H1 (cell line): ENCODE data around the gene ELANE. TPM values are rescaled to one million over a fixed set of nuclear protein-coding genes. Genes with fewer than 3 reads are reported as not detected.

Experiments
- CTCF ChIA-PET: fragments of 300-600 bp; sonication (Branson Sonifier 250); formaldehyde crosslinking; loops from one replicate; lab custom pipeline; 2021; ENCODE audit not compliant: partially characterized antibody; lab: Charles Lee
- POLR2A ChIA-PET: fragments of 300-600 bp; sonication (Branson Sonifier 250); formaldehyde crosslinking; loops from one replicate; lab custom pipeline; 2021; ENCODE audit warnings: inconsistent platforms; ENCODE audit not compliant: partially characterized antibody; lab: Charles Lee
- DNase-seq, 2 experiments: peaks; one replicate each; pipeline versions ENCODE4 v3.0.0 to v3.0.0-alpha.2; 2010 to 2022; ENCODE audit warnings: low spot score in 2 of 2, low read depth in 1 of 2, mixed read lengths in 1 of 2
- FAIRE-seq: peaks from 2 replicates; lab custom pipeline; 2011; peaks lifted over from hg19 to GRCh38; lab: Jason Lieb, UNC
- H2AFZ ChIP-seq: 2 replicates; pipeline ENCODE4 v1.8.1; 2012; ENCODE audit warnings: low read length, inconsistent platforms
- H2AK5ac ChIP-seq: 2 replicates; pipeline ENCODE4 v1.6.1; 2013; ENCODE audit warnings: low read depth, low read length
- H2BK120ac ChIP-seq: replicated peaks from 2 replicates; pipeline ENCODE3; 2013; ENCODE audit warnings: low read depth, low read length, inconsistent platforms
- H2BK12ac ChIP-seq: 2 replicates; pipeline ENCODE4 v1.6.1; 2013; ENCODE audit warnings: low read depth, low read length
- H2BK15ac ChIP-seq: 2 replicates; pipeline ENCODE4 v1.6.1; 2013; ENCODE audit warnings: low read length
- H2BK20ac ChIP-seq: 2 replicates; pipeline ENCODE4 v1.6.1; 2013; ENCODE audit warnings: low read length
- H2BK5ac ChIP-seq: 2 replicates; pipeline ENCODE4 v1.6.1; 2013; ENCODE audit warnings: low read depth, low read length
- H3K14ac ChIP-seq: 2 replicates; pipeline ENCODE4 v1.6.1; 2013; ENCODE audit warnings: inconsistent platforms; ENCODE audit not compliant: insufficient read length
- H3K18ac ChIP-seq: 2 replicates; pipeline ENCODE4 v1.6.1; 2013; ENCODE audit warnings: low read length; ENCODE audit errors: extremely low read depth
- H3K23ac ChIP-seq: 2 replicates; pipeline ENCODE4 v1.6.1; 2013; ENCODE audit warnings: inconsistent platforms; ENCODE audit not compliant: insufficient read length
- H3K23me2 ChIP-seq: 2 replicates; pipeline ENCODE4 v1.6.1; 2013; ENCODE audit warnings: low read depth, low read length
- H3K27ac ChIP-seq: 2 replicates; pipeline ENCODE4 v1.6.1; 2011; ENCODE audit warnings: low read depth, low read length, inconsistent platforms
- H3K27me3 ChIP-seq, 4 experiments: replicated peaks in 1 of 4; 1 replicate in 1 of 4; 2 replicates in 3 of 4; pipeline versions ENCODE4 v1.6.1 to v1.8.1; 2011 to 2013; ENCODE audit warnings: low read length in 3 of 4, mild to moderate bottlenecking in 3 of 4, inconsistent platforms in 2 of 4, mixed read lengths in 2 of 4, moderate library complexity in 1 of 4; ENCODE audit not compliant: control insufficient read depth in 3 of 4, insufficient read depth in 3 of 4; ENCODE audit errors: extremely low read depth in 1 of 4
- H3K36me3 ChIP-seq, 4 experiments: 2 replicates each; pipeline versions ENCODE4 v1.6.1 to v1.8.1; 2011 to 2013; ENCODE audit warnings: mild to moderate bottlenecking in 4 of 4, low read length in 3 of 4, moderate library complexity in 2 of 4, control low read depth in 1 of 4, inconsistent platforms in 1 of 4; ENCODE audit not compliant: insufficient read depth in 4 of 4, control insufficient read depth in 2 of 4
- H3K4ac ChIP-seq: replicated peaks from 2 replicates; pipeline ENCODE3; 2013; ENCODE audit warnings: low read length, low read depth, mixed read lengths, inconsistent platforms; ENCODE audit not compliant: insufficient read length
- H3K4me1 ChIP-seq, 4 experiments: replicated peaks in 1 of 4; 1 replicate in 1 of 4; 2 replicates in 3 of 4; pipeline versions ENCODE4 v1.6.1 to v1.8.1; 2011 to 2013; ENCODE audit warnings: low read length in 3 of 4, inconsistent platforms in 2 of 4, mixed read lengths in 1 of 4; ENCODE audit not compliant: insufficient read depth in 4 of 4, control insufficient read depth in 3 of 4
- H3K4me2 ChIP-seq, 2 experiments: 2 replicates each; pipeline versions ENCODE4 v1.6.1 to v1.8.1; 2011 to 2013; ENCODE audit warnings: low read depth in 2 of 2, low read length in 2 of 2, control low read depth in 1 of 2, inconsistent platforms in 1 of 2, mild to moderate bottlenecking in 1 of 2; ENCODE audit not compliant: insufficient read depth in 1 of 2
- H3K4me3 ChIP-seq, 4 experiments: fragments of 200-600, 300-600 bp in 1 of 4; sonication (generic), shearing (Covaris generic), sonication (Bioruptor Twin) in 1 of 4; 2 replicates each; pipeline versions ENCODE4 v1.5.1 to v1.8.1; 2011 to 2016; ENCODE audit warnings: low read length in 4 of 4, low read depth in 3 of 4, control low read depth in 2 of 4, inconsistent platforms in 2 of 4, mild to moderate bottlenecking in 2 of 4, mixed read lengths in 1 of 4, moderate library complexity in 1 of 4; ENCODE audit not compliant: insufficient read depth in 2 of 4; ENCODE audit errors: extremely low read depth in 1 of 4
- H3K56ac ChIP-seq: replicated peaks from 2 replicates; pipeline ENCODE3; 2013; ENCODE audit warnings: low read depth, mild to moderate bottlenecking, mixed read lengths, low read length, inconsistent platforms; ENCODE audit not compliant: insufficient read length
- H3K79me1 ChIP-seq: 2 replicates; pipeline ENCODE4 v1.6.1; 2013; ENCODE audit warnings: low read depth, low read length, control low read depth
- H3K79me2 ChIP-seq, 2 experiments: 2 replicates each; pipeline versions ENCODE4 v1.6.1 to v1.8.1; 2012 to 2013; ENCODE audit warnings: low read length in 2 of 2, mild to moderate bottlenecking in 2 of 2, inconsistent platforms in 1 of 2; ENCODE audit not compliant: insufficient read depth in 2 of 2, control insufficient read depth in 1 of 2
- H3K9ac ChIP-seq, 4 experiments: replicated peaks in 1 of 4; 1 replicate in 1 of 4; 2 replicates in 3 of 4; pipeline versions ENCODE4 v1.6.1 to v1.8.1; 2011 to 2013; ENCODE audit warnings: low read depth in 3 of 4, low read length in 3 of 4, control low read depth in 2 of 4, mild to moderate bottlenecking in 2 of 4, moderate library complexity in 2 of 4, inconsistent platforms in 1 of 4; ENCODE audit errors: extremely low read depth in 1 of 4
- H3K9me3 ChIP-seq, 2 experiments: 2 replicates each; pipeline versions ENCODE4 v1.6.1 to v1.8.1; 2012 to 2013; ENCODE audit warnings: mild to moderate bottlenecking in 2 of 2, moderate library complexity in 2 of 2, control low read depth in 1 of 2, inconsistent platforms in 1 of 2, low read depth in 1 of 2, low read length in 1 of 2, mixed read lengths in 1 of 2; ENCODE audit not compliant: insufficient read depth in 2 of 2
- H4K20me1 ChIP-seq, 2 experiments: replicated peaks in 1 of 2; 2 replicates each; pipeline versions ENCODE3 to v1.8.1; 2011 to 2013; ENCODE audit warnings: inconsistent platforms in 2 of 2, low read length in 2 of 2, mild to moderate bottlenecking in 1 of 2; ENCODE audit not compliant: insufficient read depth in 2 of 2, control insufficient read depth in 1 of 2
- H4K5ac ChIP-seq: 2 replicates; pipeline ENCODE4 v1.6.1; 2013; ENCODE audit warnings: low read length, low read depth, mixed read lengths, inconsistent platforms; ENCODE audit not compliant: insufficient read length
- H4K8ac ChIP-seq: 2 replicates; pipeline ENCODE4 v1.8.0; 2013; ENCODE audit warnings: mild to moderate bottlenecking, moderate library complexity, low read length, inconsistent platforms; ENCODE audit not compliant: insufficient read depth; ENCODE audit errors: extremely low read depth
- H4K91ac ChIP-seq: replicated peaks from 2 replicates; pipeline ENCODE3; 2013; ENCODE audit warnings: low read length, mixed read lengths, inconsistent platforms; ENCODE audit not compliant: insufficient read length
- ASH2L ChIP-seq: fragments of 200-600, 300-600 bp; sonication (generic); IDR thresholded peaks from one replicate; pipeline ENCODE4 v1.7.1; 2017; ENCODE audit warnings: low read length
- CTCF ChIP-seq, 3 experiments: IDR thresholded peaks; 1 replicate in 2 of 3; 2 replicates in 1 of 3; pipeline versions ENCODE4 v1.5.1 to v1.6.1; 2011; ENCODE audit warnings: low read length in 3 of 3, mild to moderate bottlenecking in 3 of 3, inconsistent platforms in 2 of 3, low read depth in 1 of 3, moderate library complexity in 1 of 3; ENCODE audit not compliant: insufficient read depth in 1 of 3; ENCODE audit errors: control extremely low read depth in 1 of 3
- JUND ChIP-seq: IDR thresholded peaks from 2 replicates; pipeline ENCODE4 v1.6.1; 2011; ENCODE audit warnings: mild to moderate bottlenecking, improper control_type of control experiment, low read length
- RAD21 ChIP-seq, 2 experiments: IDR thresholded peaks in 1 of 2; conservative IDR thresholded peaks in 1 of 2; 2 replicates each; pipeline ENCODE4 v1.6.1; 2011; ENCODE audit warnings: low read depth in 2 of 2, low read length in 2 of 2, improper control_type of control experiment in 1 of 2, inconsistent platforms in 1 of 2, mild to moderate bottlenecking in 1 of 2, moderate library complexity in 1 of 2
- TEAD4 ChIP-seq: IDR thresholded peaks from 2 replicates; pipeline ENCODE4 v1.6.1; 2012; ENCODE audit warnings: low read depth, low read length, inconsistent platforms, mixed read lengths
- WGBS, 2 experiments: shearing (Covaris generic) in 1 of 2; methylation state at CpG; one replicate each; pipeline versions ENCODE4 v1.1.6 to v1.1.7; 2013 to 2015; ENCODE audit warnings: low lambda C conversion rate in 2 of 2, mixed read lengths in 2 of 2, inconsistent platforms in 1 of 2, low coverage in 1 of 2, missing lambda C conversion rate in 1 of 2; ENCODE audit not compliant: insufficient replicate concordance in 2 of 2, insufficient coverage in 1 of 2, insufficient read length in 1 of 2; ENCODE audit errors: extremely low coverage in 1 of 2, missing lambda C conversion rate in 1 of 2; 5-methylcytosine and 5-hydroxymethylcytosine counted together
- polyA plus RNA-seq, 7 experiments: library from polyadenylated mRNA; depleted of rRNA in 3 of 7; stranded (reverse) in 5 of 7; unstranded in 2 of 7; fragments of >200 nt in 5 of 7; fragments of 200-250 nt in 2 of 7; gene quantifications; 1 replicate in 5 of 7; 2 replicates in 1 of 7; 4 replicates in 1 of 7; pipeline versions ENCODE4 v1.2.1 to v1.2.3, GENCODE V29; 2011 to 2013; ENCODE audit warnings: missing spikeins in 2 of 7, mixed read lengths in 2 of 7
- total RNA-seq: library from RNA; stranded (reverse); fragmentation: NEBNext Ultra II Directional; extraction: Animal tissue kit (Norgen Biotek cat#: 25700); gene quantifications from 2 replicates; pipeline ENCODE4 v1.2.1, GENCODE V29; 2021

ELANE gene
- total and polyA plus RNA-seq, 2 of the 8 experiments (the other 6 are each of a cell fraction or from before 2014, with no cell fraction given), result not detected

- H2BK20ac ChIP-seq, result no peak overlapping the region
- H4K5ac ChIP-seq, result no peak overlapping the region
- H2BK15ac ChIP-seq, result no peak overlapping the region
- H3K56ac ChIP-seq, result no peak overlapping the region
- no peak overlapping the region for H3K23ac ChIP-seq
- peaks cover 5 to 7% of the 10 kb centered on the region in 2 experiments for H4K20me1 ChIP-seq
- H3K27me3 ChIP-seq, result no peaks in the 10 kb centered on the region
- H3K4me1 ChIP-seq, result no peaks in the 10 kb centered on the region
- H3K4me2 ChIP-seq, result no peak overlapping the region
- no peaks in the 10 kb centered on the region for H3K79me2 ChIP-seq
- no peak overlapping the region for H4K91ac ChIP-seq
- FAIRE-seq (no peak), DNase-seq (no peak)
- peak; percentile 28 to 38; a peak in 2 of 4 replicates for TF ChIP-seq RAD21 (IDR thresholded peaks at IDR 0.05 in 1 of 2, conservative IDR thresholded peaks at IDR 0.05 in 1 of 2; ENCODE audit: low read depth in 2 of 2, low read length in 2 of 2)
- peak; percentile 50; the same call in 1 of the 2 replicates for TF ChIP-seq JUND
- TF ChIP-seq CTCF (IDR thresholded peaks at IDR 0.05; ENCODE audit: control extremely low read depth in 1 of 3, insufficient read depth in 1 of 3, low read depth in 1 of 3, low read length in 3 of 3), result peak; percentile 29 to 44 (median 36); a peak in 3 of 4 replicates
- no peak for TF ChIP-seq TEAD4
- no peak for TF ChIP-seq ASH2L
- no peaks in the 10 kb centered on the region for H3K9me3 ChIP-seq
- no peak overlapping the region for H4K8ac ChIP-seq
- H3K14ac ChIP-seq, result no peak overlapping the region
- no peak overlapping the region for H3K27ac ChIP-seq
- no peak overlapping the region; a peak in 1 of 7 replicates for H3K9ac ChIP-seq
- H3K36me3 ChIP-seq, result peaks cover 0 to 26% (median 6%) of the 10 kb centered on the region in 4 experiments; a peak in 4 of 8 replicates
- ChIA-PET POLR2A (interaction anchor here (0.6 to 11.5 kb wide), 4 partner anchors 6 to 113 kb away, joined by 3 to 82 read pairs (median 3); partner anchors contain the start of genes MED16 and RNU6-9), CTCF (interaction anchor here (0.6 to 2.1 kb wide), 4 partner anchors 10 to 34 kb away, joined by 3 to 11 read pairs (median 5); no protein-coding TSS in a partner anchor)
- H3K79me1 ChIP-seq, result no peaks in the 10 kb centered on the region
- H2BK120ac ChIP-seq, result no peak overlapping the region
- H2BK12ac ChIP-seq, result no peak overlapping the region
- H3K23me2 ChIP-seq, result no peaks in the 10 kb centered on the region
- H2AFZ ChIP-seq, result no peak overlapping the region
- H2AK5ac ChIP-seq, result no peak overlapping the region
- no peak overlapping the region for H3K18ac ChIP-seq
- 0 out of 2 replicates have a peak overlapping the region, but pooled peaks have one; percentile 30 for H2BK5ac ChIP-seq
- no peak overlapping the region for H3K4ac ChIP-seq
- 94% methylated on average over 22 of the region's 22 CpGs; no CpG with 5 or more reads in 1 of the 2 experiments for WGBS, 2 experiments
- no peak overlapping the region for H3K4me3 ChIP-seq
Measured at GRCh38 chr19:883661-884211, 31.6 kb downstream of the ELANE start.
